HepG2 (cell line): ENCODE data around the gene KRT34. TPM values are rescaled to one million over a fixed set of nuclear protein-coding genes. Genes with fewer than 3 reads are reported as not detected.

Experiments
- ATAC-seq: fragments of 200-7000 bp; cut with Tn5 transposase; 3 replicates; pipeline ENCODE4 v1.9.1; 2020; ENCODE audit warnings: mild to moderate bottlenecking, moderate library complexity
- BruUV-seq: library from RNA; stranded (reverse); fragments of 400-500 nt; replicated peaks from 2 replicates; lab custom pipeline; 2021; lab: Mats Ljungman, UMichigan
- CTCF ChIA-PET: fragments of 300-600 bp; formaldehyde crosslinking; extraction: SDS; loops from one replicate; lab custom pipeline; 2021; ENCODE audit warnings: low total read pairs, inconsistent platforms, low intra/inter-chr PET ratio; lab: Yijun Ruan, JAX
- POLR2A ChIA-PET: fragments of 350-600 bp; sonication (Branson Sonifier 250); formaldehyde crosslinking; loops from one replicate; lab custom pipeline; 2020; ENCODE audit warnings: antibody characterized with exemption, inconsistent platforms; lab: Yijun Ruan, JAX
- DNase-seq: peaks from one replicate; pipeline ENCODE4 v3.0.0-alpha.2; 2015; ENCODE audit warnings: low spot score
- FAIRE-seq: peaks from 3 replicates; lab custom pipeline; 2011; peaks lifted over from hg19 to GRCh38; lab: Jason Lieb, UNC
- H2AFZ ChIP-seq: one replicate; pipeline ENCODE4 v1.6.1; 2011; ENCODE audit warnings: low read length, inconsistent platforms
- H3K27ac ChIP-seq: fragments of 300-600 bp; 3 replicates; pipeline ENCODE4 v1.8.0; 2011; ENCODE audit warnings: mixed run types, mild to moderate bottlenecking, mixed read lengths, low read length, inconsistent platforms; ENCODE audit not compliant: insufficient read depth; ENCODE audit errors: extremely low read length
- H3K27me3 ChIP-seq, 2 experiments: fragments of 200-600 bp in 1 of 2; 2 replicates in 1 of 2; 3 replicates in 1 of 2; pipeline versions ENCODE4 v1.6.0 to v1.8.0; 2011; ENCODE audit warnings: low read length in 2 of 2, mild to moderate bottlenecking in 2 of 2, moderate library complexity in 2 of 2, inconsistent platforms in 1 of 2; ENCODE audit not compliant: insufficient read depth in 2 of 2, control insufficient read depth in 1 of 2
- H3K36me3 ChIP-seq, 2 experiments: fragments of 200-600 bp in 1 of 2; replicated peaks in 1 of 2; 2 replicates in 1 of 2; 3 replicates in 1 of 2; pipeline versions ENCODE4 v1.5.1 to v1.8.0; 2011; ENCODE audit warnings: low read length in 2 of 2, inconsistent platforms in 1 of 2; ENCODE audit not compliant: insufficient read depth in 2 of 2, control insufficient read depth in 1 of 2
- H3K4me1 ChIP-seq: 2 replicates; pipeline ENCODE4 v1.5.1; 2012; ENCODE audit warnings: low read length, inconsistent platforms; ENCODE audit not compliant: insufficient read depth
- H3K4me2 ChIP-seq: 2 replicates; pipeline ENCODE4 v1.6.0; 2011; ENCODE audit warnings: low read depth, low read length, inconsistent platforms
- H3K4me3 ChIP-seq, 3 experiments: fragments of 200-600 bp in 1 of 3; sonication (generic), shearing (Covaris generic) in 1 of 3; replicated peaks in 1 of 3; 2 replicates each; pipeline ENCODE4 v1.5.1; 2011 to 2016; ENCODE audit warnings: low read length in 3 of 3, inconsistent platforms in 2 of 3, low read depth in 2 of 3, mild to moderate bottlenecking in 2 of 3, control low read depth in 1 of 3, mixed read lengths in 1 of 3; ENCODE audit not compliant: insufficient read depth in 1 of 3
- H3K79me2 ChIP-seq: one replicate; pipeline ENCODE4 v1.6.1; 2011; ENCODE audit warnings: low read length, inconsistent platforms; ENCODE audit not compliant: insufficient read depth
- H3K9ac ChIP-seq: 2 replicates; pipeline ENCODE4 v1.6.0; 2011; ENCODE audit warnings: mild to moderate bottlenecking, low read depth, low read length, inconsistent platforms; ENCODE audit not compliant: insufficient read depth
- H3K9me3 ChIP-seq: 2 replicates; pipeline ENCODE4 v1.5.1; 2012; ENCODE audit warnings: mild to moderate bottlenecking, low read length
- H4K20me1 ChIP-seq: 2 replicates; pipeline ENCODE4 v1.6.0; 2011; ENCODE audit warnings: inconsistent platforms, mild to moderate bottlenecking, low read length, moderate library complexity; ENCODE audit not compliant: insufficient read depth
- CCDC6 ChIP-seq: sonication (generic); formaldehyde crosslinking; IDR thresholded peaks from 2 replicates; pipeline ENCODE4 v1.8.1; 2022; ENCODE audit warnings: mild to moderate bottlenecking, missing genetic modification reagents, moderate library complexity
- CSRNP2 ChIP-seq: sonication (generic); formaldehyde crosslinking; conservative IDR thresholded peaks from 2 replicates; pipeline ENCODE4 v1.8.0; 2022; ENCODE audit warnings: low read depth, missing genetic modification reagents
- E2F2 ChIP-seq: sonication (generic); formaldehyde crosslinking; IDR thresholded peaks from 2 replicates; pipeline ENCODE4 v1.4.0; 2020; ENCODE audit warnings: missing genetic modification reagents, borderline replicate concordance
- EEA1 ChIP-seq: sonication (generic); formaldehyde crosslinking; IDR thresholded peaks from 2 replicates; pipeline ENCODE4 v1.5.1; 2020; ENCODE audit warnings: mild to moderate bottlenecking, missing genetic modification reagents, borderline replicate concordance
- IKZF4 ChIP-seq: sonication (generic); formaldehyde crosslinking; IDR thresholded peaks from 2 replicates; pipeline ENCODE4 v1.5.1; 2020; ENCODE audit warnings: borderline replicate concordance, mild to moderate bottlenecking, low read depth, missing genetic modification reagents; ENCODE audit errors: not compliant biosample characterization
- MEF2D ChIP-seq: sonication (generic); formaldehyde crosslinking; IDR thresholded peaks from 2 replicates; pipeline ENCODE4 v1.5.1; 2020; ENCODE audit warnings: mild to moderate bottlenecking, missing genetic modification reagents
- NR2F1 ChIP-seq, 2 experiments: fragments of 450-650 bp in 1 of 2; formaldehyde crosslinking in 1 of 2; IDR thresholded peaks; 2 replicates each; pipeline versions ENCODE4 v1.5.0 to v1.6.1; 2016 to 2020; ENCODE audit warnings: mild to moderate bottlenecking in 1 of 2, missing compliant biosample characterization in 1 of 2, missing genetic modification reagents in 1 of 2, moderate library complexity in 1 of 2
- PHF8 ChIP-seq: sonication (generic); formaldehyde crosslinking; IDR thresholded peaks from 2 replicates; pipeline ENCODE4 v1.5.0; 2020; ENCODE audit warnings: missing genetic modification reagents
- STAG1 ChIP-seq: sonication (generic); formaldehyde crosslinking; IDR thresholded peaks from 2 replicates; pipeline ENCODE4 v1.4.0; 2020; ENCODE audit warnings: missing genetic modification reagents
- ZBTB46 ChIP-seq: sonication (generic); formaldehyde crosslinking; IDR thresholded peaks from 2 replicates; pipeline ENCODE4 v1.4.0; 2020; ENCODE audit warnings: mild to moderate bottlenecking, missing genetic modification reagents, borderline replicate concordance
- ZNF180 ChIP-seq: sonication (generic); formaldehyde crosslinking; IDR thresholded peaks from 2 replicates; pipeline ENCODE4 v1.4.0; 2020; ENCODE audit warnings: low read depth, missing genetic modification reagents, borderline replicate concordance
- ZNF280B ChIP-seq: sonication (generic); formaldehyde crosslinking; IDR thresholded peaks from 2 replicates; pipeline ENCODE4 v1.5.0; 2020; ENCODE audit warnings: missing genetic modification reagents, mild to moderate bottlenecking, borderline replicate concordance
- ZNF784 ChIP-seq: sonication (generic); formaldehyde crosslinking; IDR thresholded peaks from 2 replicates; pipeline ENCODE4 v1.5.1; 2020; ENCODE audit warnings: missing genetic modification reagents, mild to moderate bottlenecking, borderline replicate concordance
- WGBS: methylation state at CpG from one replicate; pipeline ENCODE4 v1.1.6; 2017; ENCODE audit warnings: low lambda C conversion rate; 5-methylcytosine and 5-hydroxymethylcytosine counted together
- in situ Hi-C: cut with HindIII; loops from 2 replicates; pipeline ENCODE4 v1.10.0; 2017; ENCODE audit warnings: low pct_unique_long_range_greater_than_20kb; ENCODE audit not compliant: extremely low pct_ligation_motif_present
- intact Hi-C: fragments of 100-400 bp; cut with micrococcal nuclease; formaldehyde crosslinking; loops from one replicate; pipeline ENCODE4 v1.10.0; 2022; ENCODE audit not compliant: unreplicated experiment
- polyA plus RNA-seq, 8 experiments: library from polyadenylated mRNA; depleted of rRNA in 3 of 8; stranded (reverse) in 7 of 8; unstranded in 1 of 8; fragments of >200 nt; fragmentation: Illumina TruSeq in 4 of 8; extraction: Trizol in 4 of 8; gene quantifications; 2 replicates each; pipeline versions ENCODE4 v1.2.1 to v1.2.3, GENCODE V29; 2011 to 2016; ENCODE audit warnings: low read depth in 4 of 8, missing spikeins in 1 of 8, mixed read lengths in 1 of 8; ENCODE audit not compliant: insufficient read depth in 1 of 8
- total RNA-seq, 5 experiments: library from RNA; depleted of rRNA; stranded (reverse); fragments of >200 nt; fragmentation: Illumina TruSeq; extraction: Trizol; gene quantifications; 2 replicates each; pipeline ENCODE4 v1.2.3, GENCODE V29; 2016; ENCODE audit warnings: low read depth in 1 of 5

Gene KRT34
- total and polyA plus RNA-seq, 2 of the 13 experiments (the other 11 are each of a cell fraction or from before 2014, with no cell fraction given) = not detected

- no peak for TF ChIP-seq CSRNP2 (CRISPR knock-in tag)
- TF ChIP-seq MEF2D (CRISPR knock-in tag) = no peak
- TF ChIP-seq CCDC6 (CRISPR knock-in tag) = no peak
- TF ChIP-seq IKZF4 (CRISPR knock-in tag) = no peak
- TF ChIP-seq, all 625 proteins: peak for 0
These were observed 49.9 kb downstream of the KRT34 start (continued) for GRCh38 chr17:41332239-41332638.

- ATAC-seq (no peak), FAIRE-seq (no peak), DNase-seq (no peak)
- ChIA-PET POLR2A (no interaction called here), CTCF (no interaction called here)
- no peaks in the 10 kb centered on the region for H3K9me3 ChIP-seq
- no peak overlapping the region for H3K4me2 ChIP-seq
- H3K79me2 ChIP-seq = no peaks in the 10 kb centered on the region
- in situ Hi-C loops (no loop called here), intact Hi-C loops (no loop called here)
- H2AFZ ChIP-seq = no peak overlapping the region
- H3K4me3 ChIP-seq = no peak overlapping the region
- peaks cover 0 to 13% of the 10 kb centered on the region in 2 experiments; a peak in 2 of 5 replicates for H3K27me3 ChIP-seq
- 31% methylated on average over 7 of the region's 7 CpGs for WGBS
- H3K27ac ChIP-seq = no peak overlapping the region
- no TSS peak for BruUV-seq
- H3K4me1 ChIP-seq = no peaks in the 10 kb centered on the region
- H3K9ac ChIP-seq = no peak overlapping the region
- H3K36me3 ChIP-seq = no peaks in the 10 kb centered on the region
- no peaks in the 10 kb centered on the region for H4K20me1 ChIP-seq
- TF ChIP-seq STAG1 (CRISPR knock-in tag) (no peak), ZBTB46 (CRISPR knock-in tag) (no peak), ZNF280B (CRISPR knock-in tag) (no peak), PHF8 (CRISPR knock-in tag) (no peak), ZNF180 (CRISPR knock-in tag) (no peak), E2F2 (no peak), EEA1 (no peak), NR2F1 (CRISPR knock-in tag; IDR thresholded peaks at IDR 0.05) (no peak), ZNF784 (CRISPR knock-in tag) (no peak)
These were observed 50.5 kb downstream of the KRT34 start for GRCh38 chr17:41331606-41332005.
